NCI-H510A treated with DMSO at 0.1 percent for 48 hours (cell line): ENCODE measurements around the gene FRMD4A.

ENCODE experiments used
- DNase-seq: peaks from one replicate; lab custom pipeline; 2025; lab: John Stamatoyannopoulos, UW

FRMD4A gene

DNA sequence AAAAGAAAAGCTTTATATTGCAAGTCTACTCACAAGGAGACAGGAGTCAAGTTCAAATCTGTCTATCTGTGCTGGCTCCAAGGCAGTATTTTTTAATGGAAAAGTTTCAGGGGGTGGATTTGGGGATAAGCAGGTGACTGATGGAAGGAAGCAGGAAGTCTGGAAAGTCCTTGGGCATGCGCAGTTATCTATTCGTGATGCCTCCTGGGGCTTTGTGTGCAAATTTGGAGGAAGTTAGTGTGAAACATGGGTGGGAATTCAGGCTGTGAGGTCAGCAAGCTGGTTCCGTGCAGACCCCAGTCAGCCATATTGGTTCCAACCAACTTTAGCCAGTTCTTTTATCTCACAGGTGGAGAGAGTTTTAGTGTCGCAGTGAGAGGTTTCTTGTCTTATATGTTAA is 140.0 kb downstream of the FRMD4A start:
- DNase-seq = no peak

DNA sequence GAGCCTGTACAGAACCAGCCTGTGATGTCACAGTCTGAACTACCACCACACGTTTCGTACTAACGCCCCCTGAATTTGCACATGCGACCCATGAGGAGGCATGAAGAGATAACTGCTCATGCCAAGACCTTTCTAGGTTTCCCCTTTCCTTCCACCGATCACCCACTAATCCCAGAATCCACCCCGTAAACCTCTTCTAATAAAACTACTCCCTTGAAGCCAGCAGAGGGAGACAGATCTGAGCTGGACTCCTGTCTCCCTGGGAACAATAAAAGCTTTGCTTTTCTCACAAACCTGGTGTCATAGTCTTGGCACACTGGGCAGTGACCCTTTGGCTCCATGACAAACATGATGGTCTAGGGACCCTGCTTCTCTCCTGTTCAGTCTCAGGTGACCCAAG is 144.5 kb downstream of the FRMD4A start:
- no peak for DNase-seq

GRCh38 chr10:14185316-14186045 is 145.2 kb downstream of the FRMD4A start:
- DNase-seq = peak; percentile 53

DNA sequence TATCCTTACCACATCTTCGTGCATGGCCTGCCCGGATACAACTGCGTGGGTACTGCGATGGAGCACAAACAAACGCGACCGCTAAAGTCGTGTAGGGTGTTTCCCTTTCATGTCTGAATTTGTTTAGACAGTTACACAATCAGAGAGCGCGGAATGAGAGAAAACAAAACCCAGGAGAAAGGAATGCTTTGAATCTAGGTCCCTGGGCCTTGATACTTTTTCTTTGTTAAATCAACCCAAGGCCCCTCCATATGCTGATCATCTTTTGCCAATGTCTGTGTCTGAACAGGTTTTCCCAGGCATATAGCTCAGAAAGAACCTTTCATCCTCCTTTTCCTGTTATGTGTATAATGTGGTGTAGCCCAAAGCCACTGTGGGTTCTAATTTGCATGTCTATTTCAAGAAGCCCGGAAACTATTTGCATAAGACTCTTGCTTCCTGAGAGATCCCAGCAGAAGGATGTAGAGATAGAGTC is 145.8 kb downstream of the FRMD4A start:
- DNase-seq = peak; percentile 53

- no peak for DNase-seq
Observed at GRCh38 chr10:14182781-14183180, 147.9 kb downstream of the FRMD4A start.

DNA sequence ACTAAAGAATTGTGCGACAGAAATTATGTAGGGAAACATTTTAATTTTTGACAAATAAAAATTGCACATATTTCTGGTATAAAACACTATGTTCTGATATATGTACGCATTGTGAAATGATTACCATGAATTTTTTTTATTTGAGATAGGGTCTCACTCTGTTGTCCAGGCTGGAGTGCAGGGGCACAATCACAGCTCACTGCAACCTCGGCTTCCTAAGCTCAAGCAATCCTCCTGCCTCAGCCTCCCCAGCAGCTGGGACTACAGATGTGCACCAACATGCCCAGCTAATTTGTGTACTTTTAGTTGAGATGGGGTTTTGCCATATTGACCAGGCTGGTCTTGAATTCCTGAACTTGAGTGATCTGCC is 149.2 kb downstream of the FRMD4A start:
- DNase-seq = no peak

DNA sequence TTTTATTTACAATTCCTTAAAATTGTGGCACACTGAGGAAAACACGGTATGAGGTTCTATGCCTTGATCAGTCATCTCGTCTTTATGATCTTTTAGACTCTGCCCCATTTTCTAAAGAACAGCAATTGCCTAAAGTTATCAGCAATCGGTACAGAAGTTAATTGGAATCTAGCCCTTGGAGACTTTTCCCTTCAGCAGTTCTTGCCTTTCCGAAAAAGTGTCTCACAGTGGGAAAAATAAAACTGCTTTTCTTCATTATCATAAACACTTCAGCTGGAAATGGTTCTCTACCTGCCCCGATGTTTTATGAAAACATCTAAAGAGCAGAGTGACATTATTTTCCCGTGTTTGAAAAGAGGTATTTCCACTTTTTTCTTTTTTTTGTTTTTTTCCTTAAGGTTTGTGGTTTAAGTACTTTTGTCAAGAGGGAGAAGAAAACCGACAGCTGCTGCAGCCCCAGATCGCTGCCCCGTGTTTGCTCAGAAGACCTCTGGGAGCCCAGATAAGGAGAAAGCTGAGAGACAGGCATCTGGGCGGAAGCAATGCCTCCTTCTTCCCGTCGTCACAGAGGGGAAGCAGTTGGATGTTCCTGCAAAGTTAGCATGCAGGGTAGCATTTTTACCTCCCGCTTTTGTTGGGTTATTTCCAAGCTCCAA is 149.7 kb downstream of the FRMD4A start:
- DNase-seq = no peak

- DNase-seq = no peak
Observed at GRCh38 chr10:14179251-14179650, 151.5 kb downstream of the FRMD4A start.

GRCh38 chr10:14173706-14174594 is 156.8 kb downstream of the FRMD4A start:
- DNase-seq = peak; percentile 81

GRCh38 chr10:14173391-14173705 is 157.4 kb downstream of the FRMD4A start:
- no peak for DNase-seq

DNA sequence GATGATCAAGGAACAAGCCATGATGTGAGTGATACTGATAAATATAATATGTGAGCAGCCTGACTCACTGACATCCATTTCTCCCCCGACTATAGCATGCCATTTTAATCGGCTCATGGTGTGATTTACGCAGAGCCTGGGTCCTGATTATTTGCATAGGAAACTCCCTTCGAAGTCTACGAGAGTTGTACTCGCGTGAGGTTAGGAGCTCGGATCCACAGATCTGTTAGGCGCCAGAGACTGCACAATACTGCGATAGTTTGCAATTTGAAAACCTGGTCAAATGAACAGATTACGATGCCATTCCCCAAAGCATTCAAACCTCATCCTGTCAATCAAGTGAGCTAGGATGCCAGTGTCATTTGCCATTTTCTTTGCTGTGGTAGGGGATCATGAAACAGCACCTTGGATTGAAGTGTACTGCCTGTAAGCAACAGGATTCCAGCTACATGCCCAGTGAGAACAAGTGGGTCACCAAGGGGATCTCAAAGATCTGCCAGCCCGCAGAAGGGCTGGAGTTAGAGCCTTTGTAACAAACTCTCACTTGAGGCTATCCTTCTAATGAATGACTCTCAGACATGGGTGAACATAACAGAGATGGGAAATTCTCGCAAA is 158.3 kb downstream of the FRMD4A start:
- no peak for DNase-seq

DNA sequence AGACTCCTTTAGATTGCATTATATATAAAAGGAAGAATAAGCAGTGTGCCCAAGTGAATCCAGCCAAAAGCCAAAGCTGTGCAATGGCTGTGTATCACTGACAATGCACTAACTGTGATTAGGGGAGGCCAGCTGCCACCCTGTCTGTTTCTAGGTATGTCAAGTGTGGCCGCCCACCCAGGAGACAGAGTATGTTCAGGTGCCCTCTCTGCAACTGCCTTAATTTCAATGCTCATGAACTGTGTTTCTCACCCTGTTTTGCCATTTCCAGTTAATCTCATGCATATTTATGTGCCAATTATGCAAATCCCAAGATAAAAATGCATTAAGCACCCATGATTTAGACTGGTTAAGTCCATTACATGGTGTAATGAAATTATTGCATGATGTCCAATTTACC is 159.4 kb downstream of the FRMD4A start:
- DNase-seq = no peak

DNA sequence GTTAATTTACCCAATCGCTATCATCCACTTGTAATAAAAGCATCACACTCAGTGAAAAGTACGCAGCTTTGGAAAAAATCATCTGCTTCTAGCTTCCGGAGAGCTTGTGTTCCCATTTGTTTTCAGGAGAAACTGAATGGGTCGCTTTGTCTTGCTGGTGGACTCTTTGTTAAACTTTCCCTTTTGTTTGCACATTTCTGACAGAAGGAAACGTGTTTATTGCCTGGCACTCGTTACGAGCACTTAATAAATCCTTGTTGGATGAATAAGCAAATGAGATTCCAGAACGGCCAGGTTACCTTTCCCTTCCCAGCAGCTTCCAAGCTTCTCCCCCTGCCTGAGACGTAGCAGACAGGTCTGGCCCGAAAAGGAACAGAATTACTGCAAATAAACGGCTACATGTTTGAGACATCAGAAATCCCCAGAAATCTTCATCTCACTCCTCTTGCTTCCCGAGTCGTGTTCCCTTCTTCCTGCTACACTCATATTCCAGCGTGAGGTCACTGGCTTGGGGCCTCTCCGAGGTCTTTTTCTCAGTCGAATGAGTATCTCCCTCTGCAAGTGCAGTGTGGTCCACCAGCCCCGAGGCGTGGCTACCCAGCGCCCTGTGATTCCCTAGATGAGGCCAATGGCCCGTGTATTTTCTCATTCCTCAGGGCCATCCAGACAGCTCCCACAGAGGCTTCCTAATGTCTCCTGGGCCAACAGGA is 167.2 kb downstream of the FRMD4A start:
- no peak for DNase-seq

DNA sequence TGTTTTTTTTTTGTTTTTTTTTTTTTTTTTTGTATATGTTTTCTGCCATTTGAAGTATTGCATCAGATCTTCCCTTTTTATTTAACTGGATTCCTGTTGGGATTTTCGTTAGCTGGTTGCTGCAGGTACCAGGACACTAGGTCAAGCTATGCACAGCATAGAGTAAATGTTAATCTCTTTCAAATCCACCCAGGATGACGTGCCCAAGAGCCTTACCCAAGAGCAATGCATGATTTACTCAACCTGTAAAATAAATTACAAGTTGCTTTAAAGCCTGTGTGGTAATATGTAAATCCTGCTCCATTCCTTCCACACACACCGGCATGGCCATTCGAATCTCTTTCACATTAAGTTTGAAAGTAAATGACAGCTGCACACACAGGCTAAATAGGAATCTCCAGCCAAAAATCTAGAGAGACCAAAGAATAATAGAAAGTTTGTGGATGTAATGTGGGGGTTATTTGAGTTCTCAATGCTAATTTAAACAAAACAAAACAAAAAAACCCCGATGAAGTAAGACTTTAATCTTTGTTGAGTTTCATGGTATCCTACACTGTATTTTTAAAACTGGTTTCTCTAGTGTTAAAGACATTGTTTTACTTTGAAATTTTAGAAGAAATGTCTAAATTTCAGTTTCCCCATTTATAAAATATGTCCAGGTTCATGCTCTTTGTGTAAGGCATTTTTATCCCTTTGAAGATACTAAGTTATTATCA is 167.9 kb downstream of the FRMD4A start:
- DNase-seq = no peak

GRCh38 chr10:14162061-14162460 is 168.7 kb downstream of the FRMD4A start:
- no peak for DNase-seq

DNA sequence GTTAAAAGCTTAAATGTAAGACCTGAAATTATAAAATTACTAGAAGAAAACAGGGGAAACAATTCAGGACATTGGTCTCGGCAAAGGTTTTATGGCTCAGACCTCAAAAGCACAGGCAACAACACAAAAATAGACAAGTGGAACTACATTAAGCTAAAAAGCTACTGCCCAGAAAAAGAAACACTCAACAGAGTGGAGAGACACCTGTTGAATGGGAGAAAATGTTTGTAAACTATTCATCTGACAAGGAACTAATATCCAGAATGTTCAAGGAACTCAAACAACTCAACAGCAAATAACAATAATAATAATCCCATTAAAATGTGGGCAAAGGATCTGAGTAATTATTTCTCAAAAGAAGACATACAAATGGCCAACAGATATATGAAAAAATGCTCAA is 170.4 kb downstream of the FRMD4A start:
- DNase-seq = no peak

DNA sequence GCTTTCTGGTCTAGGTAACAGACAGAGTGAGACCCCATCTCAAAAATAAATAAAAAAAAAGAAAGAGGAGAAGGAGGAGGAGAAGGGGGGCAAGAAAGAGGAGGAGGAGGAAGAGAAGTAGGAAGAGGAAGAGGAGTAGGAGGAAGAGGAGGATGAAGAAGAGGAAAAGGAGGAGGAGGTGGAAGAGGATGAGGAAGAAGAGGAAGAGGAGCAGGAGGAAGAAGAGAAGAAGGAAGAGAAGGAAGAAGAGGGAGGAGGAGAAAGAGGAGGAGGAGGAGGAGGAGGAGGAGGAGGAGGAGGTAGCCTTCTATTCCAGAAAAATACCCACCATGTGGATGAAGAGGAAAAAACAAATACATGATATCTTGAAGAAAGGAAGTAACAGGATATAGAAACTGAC is 172.1 kb downstream of the FRMD4A start:
- no peak for DNase-seq

GRCh38 chr10:14156104-14156503 is 174.6 kb downstream of the FRMD4A start:
- no peak for DNase-seq

GRCh38 chr10:14153570-14154055 is 177.1 kb downstream of the FRMD4A start:
- DNase-seq = no peak

DNA sequence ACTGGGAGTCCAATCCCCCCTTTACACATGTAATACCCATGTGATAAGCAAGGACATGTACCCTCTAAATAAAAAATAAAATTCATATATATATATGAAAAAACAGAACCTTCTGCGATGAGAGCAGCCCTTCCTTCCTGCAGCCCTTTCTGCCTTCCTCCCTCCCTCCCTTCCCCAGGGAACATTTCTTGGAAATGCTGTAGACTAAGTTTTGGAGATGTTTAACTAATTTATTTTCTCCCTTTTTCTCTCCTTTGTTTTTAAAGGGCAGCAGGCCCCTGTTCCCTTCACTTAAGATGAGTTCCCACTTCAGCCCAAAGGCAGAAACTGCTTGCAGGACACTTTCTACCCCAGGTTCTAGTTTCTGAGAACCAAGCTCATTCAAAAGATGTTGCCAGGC is 179.2 kb downstream of the FRMD4A start:
- no peak for DNase-seq

DNA sequence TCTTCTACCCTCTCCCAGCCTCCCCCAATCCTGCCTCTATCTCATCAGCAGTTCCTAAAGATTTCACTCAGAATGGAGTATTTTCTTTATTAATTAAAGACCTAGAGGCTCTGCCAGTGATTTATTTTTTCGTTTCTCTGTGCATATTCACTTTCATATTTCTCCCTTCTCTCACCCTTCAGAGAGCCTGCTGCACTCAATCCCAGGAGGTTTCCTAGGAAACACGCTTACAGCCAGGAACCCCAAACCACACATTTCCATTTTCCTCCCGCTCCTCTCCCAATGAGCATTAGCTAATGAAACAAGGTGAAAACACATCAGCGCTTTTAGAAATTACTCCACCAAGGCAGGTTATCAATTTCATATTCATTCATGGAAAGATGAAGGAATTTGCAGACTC is 180.2 kb downstream of the FRMD4A start:
- no peak for DNase-seq
